Measurements from ENCODE around the gene MAGI1.
A peak's percentile ranks its signal among the peaks of the same experiment; 100 is the strongest.
"Not testable (repeated sequence)": the region's sequence is repeated elsewhere in the genome, so short reads cannot be mapped to it uniquely, and the experiment has no call there.

Gene MAGI1

GRCh38 chr3:65526656-65527055 lies 512.1 kb downstream of the MAGI1 start:
- DNase-seq (ENCODE audit: low spot score): no peak

GRCh38 chr3:65524584-65524983 lies 514.1 kb downstream of the MAGI1 start:
- DNase-seq (ENCODE audit: low spot score): no peak

GRCh38 chr3:65523878-65524277 lies 514.8 kb downstream of the MAGI1 start:
- no peak for DNase-seq (ENCODE audit: low spot score)

- DNase-seq (ENCODE audit: low spot score): no peak
Observed at GRCh38 chr3:65521032-65521431, 517.7 kb downstream of the MAGI1 start.

- no peak for DNase-seq (ENCODE audit: low spot score)
Observed at GRCh38 chr3:65516998-65517397, 521.7 kb downstream of the MAGI1 start.

- not testable (repeated sequence) for DNase-seq (ENCODE audit: low spot score)
Observed at GRCh38 chr3:65514317-65514716, 524.4 kb downstream of the MAGI1 start.

GRCh38 chr3:65509423-65509794 lies 529.3 kb downstream of the MAGI1 start:
- not testable (repeated sequence) for DNase-seq (ENCODE audit: low spot score)

- peak; percentile 65 for DNase-seq (ENCODE audit: low spot score)
Observed at GRCh38 chr3:65508750-65509422, 529.8 kb downstream of the MAGI1 start.

GRCh38 chr3:65507437-65507836 lies 531.3 kb downstream of the MAGI1 start:
- DNase-seq (ENCODE audit: low spot score): no peak

- DNase-seq (ENCODE audit: low spot score): no peak
Observed at GRCh38 chr3:65503776-65504175, 534.9 kb downstream of the MAGI1 start.

GRCh38 chr3:65502526-65502925 lies 536.2 kb downstream of the MAGI1 start:
- no peak for DNase-seq (ENCODE audit: low spot score)

- no peak for DNase-seq (ENCODE audit: low spot score)
Observed at GRCh38 chr3:65500398-65501306, 538.1 kb downstream of the MAGI1 start.

GRCh38 chr3:65497846-65498245 lies 540.9 kb downstream of the MAGI1 start:
- peak; percentile 97 for DNase-seq (ENCODE audit: low spot score)

GRCh38 chr3:65497236-65497635 lies 541.5 kb downstream of the MAGI1 start:
- DNase-seq (ENCODE audit: low spot score): peak; percentile 29

GRCh38 chr3:65493938-65494337 lies 544.8 kb downstream of the MAGI1 start:
- no peak for DNase-seq (ENCODE audit: low spot score)

- DNase-seq (ENCODE audit: low spot score): no peak
Observed at GRCh38 chr3:65493371-65493882, 545.3 kb downstream of the MAGI1 start.

GRCh38 chr3:65492249-65492648 lies 546.5 kb downstream of the MAGI1 start:
- no peak for DNase-seq (ENCODE audit: low spot score)

- DNase-seq (ENCODE audit: low spot score): no peak
Observed at GRCh38 chr3:65490114-65490513, 548.6 kb downstream of the MAGI1 start.

GRCh38 chr3:65489253-65489652 lies 549.5 kb downstream of the MAGI1 start:
- no peak for DNase-seq (ENCODE audit: low spot score)

- DNase-seq (ENCODE audit: low spot score): peak; percentile 52
Observed at GRCh38 chr3:65485826-65486469, 552.8 kb downstream of the MAGI1 start.

GRCh38 chr3:65484964-65485363 lies 553.8 kb downstream of the MAGI1 start:
- no peak for DNase-seq (ENCODE audit: low spot score)

- peak; percentile 93 for DNase-seq (ENCODE audit: low spot score)
Observed at GRCh38 chr3:65483480-65483879, 555.2 kb downstream of the MAGI1 start.

- no peak for DNase-seq (ENCODE audit: low spot score)
Observed at GRCh38 chr3:65483011-65483410, 555.7 kb downstream of the MAGI1 start.

Data from cerebellar cortex (tissue), 1 donor.